Measurements from ENCODE around the gene MMP24OS.
A peak's percentile ranks its signal among the peaks of the same experiment; 100 is the strongest.

DNA sequence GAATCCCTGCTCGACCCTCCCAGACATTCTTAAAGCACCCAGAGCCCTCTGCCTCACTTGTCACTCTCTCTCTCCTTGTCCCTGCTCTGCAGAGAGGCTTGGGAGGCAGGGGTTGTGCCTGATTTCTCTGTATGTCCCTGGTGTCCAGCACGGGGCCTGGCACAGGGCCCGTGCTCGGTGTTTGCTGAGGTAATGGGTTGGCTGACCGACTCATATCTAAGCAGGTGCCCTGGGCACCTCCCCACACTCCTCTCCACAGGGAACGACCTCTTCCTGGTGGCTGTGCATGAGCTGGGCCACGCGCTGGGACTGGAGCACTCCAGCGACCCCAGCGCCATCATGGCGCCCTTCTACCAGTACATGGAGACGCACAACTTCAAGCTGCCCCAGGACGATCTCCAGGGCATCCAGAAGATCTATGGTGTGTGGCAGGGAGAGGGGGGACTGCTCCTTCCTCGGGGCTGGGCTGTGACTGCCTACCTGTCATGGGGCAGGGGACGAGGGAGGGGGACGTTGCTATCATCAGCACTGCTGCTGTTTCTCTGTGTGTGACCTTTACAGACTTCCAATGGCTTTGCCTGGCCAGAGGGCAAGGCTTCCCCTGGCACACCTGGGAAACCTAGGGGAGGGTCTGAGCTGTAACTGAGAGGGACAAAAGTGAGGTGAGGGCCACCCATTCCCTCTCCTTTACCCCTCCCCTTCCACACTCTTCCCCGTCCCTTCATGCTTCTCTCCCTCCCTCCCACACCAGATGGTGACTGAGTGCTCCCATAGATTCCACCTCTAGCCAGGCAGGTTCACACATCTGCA, 14.2 kb downstream of the MMP24OS start:
- TF ChIP-seq POLR2AphosphoS5 (IDR thresholded peaks at IDR 0.05) (peak in 1 of 3 donors; percentile 33), EP300 (IDR thresholded peaks at IDR 0.05) (no peak)
- TF ChIP-seq, protein P1, sequence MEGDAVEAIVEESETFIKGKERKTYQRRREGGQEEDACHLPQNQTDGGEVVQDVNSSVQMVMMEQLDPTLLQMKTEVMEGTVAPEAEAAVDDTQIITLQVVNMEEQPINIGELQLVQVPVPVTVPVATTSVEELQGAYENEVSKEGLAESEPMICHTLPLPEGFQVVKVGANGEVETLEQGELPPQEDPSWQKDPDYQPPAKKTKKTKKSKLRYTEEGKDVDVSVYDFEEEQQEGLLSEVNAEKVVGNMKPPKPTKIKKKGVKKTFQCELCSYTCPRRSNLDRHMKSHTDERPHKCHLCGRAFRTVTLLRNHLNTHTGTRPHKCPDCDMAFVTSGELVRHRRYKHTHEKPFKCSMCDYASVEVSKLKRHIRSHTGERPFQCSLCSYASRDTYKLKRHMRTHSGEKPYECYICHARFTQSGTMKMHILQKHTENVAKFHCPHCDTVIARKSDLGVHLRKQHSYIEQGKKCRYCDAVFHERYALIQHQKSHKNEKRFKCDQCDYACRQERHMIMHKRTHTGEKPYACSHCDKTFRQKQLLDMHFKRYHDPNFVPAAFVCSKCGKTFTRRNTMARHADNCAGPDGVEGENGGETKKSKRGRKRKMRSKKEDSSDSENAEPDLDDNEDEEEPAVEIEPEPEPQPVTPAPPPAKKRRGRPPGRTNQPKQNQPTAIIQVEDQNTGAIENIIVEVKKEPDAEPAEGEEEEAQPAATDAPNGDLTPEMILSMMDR (IDR thresholded peaks at IDR 0.05): peak in 1 of 7 experiments; percentile 0
